ENCODE measurements around the gene ABCA13.

GRCh38 chr7:48225101-48225500, 53.8 kb downstream of the ABCA13 start:
- no peak for TF ChIP-seq NFIC (IDR thresholded peaks at IDR 0.05)
- no peak for TF ChIP-seq YY1 (IDR thresholded peaks at IDR 0.05; ENCODE audit: low read depth)
- TF ChIP-seq MAX (IDR thresholded peaks at IDR 0.05): no peak
- no peak for TF ChIP-seq EP300 (IDR thresholded peaks at IDR 0.05; ENCODE audit: borderline replicate concordance)
- no peak for TF ChIP-seq RAD21 (IDR thresholded peaks at IDR 0.05; ENCODE audit: low read depth)
- no peak for TF ChIP-seq ZBTB7A (IDR thresholded peaks at IDR 0.05; ENCODE audit: low read depth)
- TF ChIP-seq REST (IDR thresholded peaks at IDR 0.05; ENCODE audit: low read depth): no peak
- TF ChIP-seq CEBPB (IDR thresholded peaks at IDR 0.05): no peak
- no peak for TF ChIP-seq TAF1 (IDR thresholded peaks at IDR 0.05; ENCODE audit: low read depth)
- no peak for TF ChIP-seq EGR1 (IDR thresholded peaks at IDR 0.05)
- TF ChIP-seq USF1 (IDR thresholded peaks at IDR 0.05): no peak
- no peak for TF ChIP-seq FOXM1 (IDR thresholded peaks at IDR 0.05; ENCODE audit: borderline replicate concordance, low read depth)

All from Ishikawa (cell line).